ENCODE measurements around the gene PARP3.

The PARP3 gene

DNA sequence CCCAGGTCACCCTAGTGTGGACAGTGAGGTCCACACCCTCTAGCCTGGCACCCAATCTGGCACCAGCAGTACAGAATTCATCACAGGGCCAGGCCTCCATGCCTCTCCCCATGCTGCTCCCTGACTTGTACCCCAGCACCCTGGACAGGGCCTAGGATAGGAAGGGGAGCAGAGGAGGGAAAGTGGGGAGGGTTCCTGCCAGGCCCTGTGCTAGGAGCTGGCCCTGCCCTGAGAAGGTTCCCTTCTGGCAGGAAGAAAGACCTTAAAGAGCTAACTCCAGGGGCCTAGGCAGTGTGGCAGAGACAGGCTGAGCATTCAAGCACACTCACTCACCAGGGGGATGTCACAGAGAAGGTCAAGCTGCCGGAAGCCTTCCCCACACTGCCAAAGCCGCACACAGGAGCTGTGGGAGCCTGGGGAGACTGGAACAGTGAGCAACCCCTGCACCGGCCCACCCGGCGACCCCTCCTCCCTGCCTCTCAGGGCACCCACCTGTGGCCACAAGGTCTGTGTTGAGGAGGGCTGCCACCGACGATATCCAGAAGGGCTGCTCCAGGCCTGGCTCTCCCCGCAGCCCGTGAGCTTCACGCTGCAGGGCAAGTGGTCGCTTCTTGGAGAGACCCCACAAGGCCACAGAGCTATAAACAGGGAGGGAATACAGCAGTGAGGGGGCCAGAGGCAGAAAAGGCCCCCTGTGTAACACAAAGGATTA, 7.9 kb upstream of the PARP3 start:
- no peak for DNase-seq (ENCODE audit: low spot score)

DNA sequence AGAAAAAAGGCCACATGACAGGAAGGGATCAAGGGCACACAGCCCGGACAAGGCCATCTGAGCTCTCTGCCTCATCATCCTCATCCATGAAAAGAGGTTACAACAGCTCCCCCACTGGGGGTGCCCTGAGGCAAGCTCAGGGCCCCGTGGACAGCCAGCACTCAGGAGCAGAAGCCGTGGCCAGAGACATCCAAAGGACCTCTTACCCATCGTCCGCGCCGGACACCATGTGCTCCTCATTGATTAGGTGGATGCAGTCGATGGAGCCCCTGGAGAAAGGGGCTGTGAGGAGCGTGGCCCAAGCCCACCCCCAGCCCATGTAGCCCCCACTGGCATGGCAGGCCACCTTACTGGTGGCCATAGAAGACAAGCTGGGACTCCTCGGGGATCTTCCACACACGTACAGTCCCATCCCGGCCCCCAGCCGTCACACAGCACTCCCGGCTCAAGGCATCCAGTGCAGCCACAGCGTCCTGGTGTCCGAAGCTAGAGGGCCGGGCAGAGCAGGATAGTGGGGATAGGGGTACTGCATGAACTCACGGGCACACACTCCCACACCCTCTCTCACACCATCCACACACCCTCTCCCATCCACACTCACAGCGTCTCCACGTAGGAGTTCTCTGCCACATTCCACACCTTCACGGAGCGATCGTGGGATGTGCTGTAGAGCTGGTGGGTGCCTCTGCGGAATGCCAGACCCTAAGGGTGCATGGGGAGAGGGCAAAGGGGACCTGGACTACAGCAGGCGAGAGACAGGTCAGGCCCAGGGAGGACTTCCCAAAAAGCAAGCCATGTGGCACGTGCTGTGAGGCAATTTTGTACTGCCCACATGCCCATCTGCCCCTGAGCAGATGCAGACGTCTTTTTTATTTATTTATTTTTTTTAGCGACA, 6.9 kb upstream of the PARP3 start:
- DNase-seq (ENCODE audit: low spot score), result no peak

DNA sequence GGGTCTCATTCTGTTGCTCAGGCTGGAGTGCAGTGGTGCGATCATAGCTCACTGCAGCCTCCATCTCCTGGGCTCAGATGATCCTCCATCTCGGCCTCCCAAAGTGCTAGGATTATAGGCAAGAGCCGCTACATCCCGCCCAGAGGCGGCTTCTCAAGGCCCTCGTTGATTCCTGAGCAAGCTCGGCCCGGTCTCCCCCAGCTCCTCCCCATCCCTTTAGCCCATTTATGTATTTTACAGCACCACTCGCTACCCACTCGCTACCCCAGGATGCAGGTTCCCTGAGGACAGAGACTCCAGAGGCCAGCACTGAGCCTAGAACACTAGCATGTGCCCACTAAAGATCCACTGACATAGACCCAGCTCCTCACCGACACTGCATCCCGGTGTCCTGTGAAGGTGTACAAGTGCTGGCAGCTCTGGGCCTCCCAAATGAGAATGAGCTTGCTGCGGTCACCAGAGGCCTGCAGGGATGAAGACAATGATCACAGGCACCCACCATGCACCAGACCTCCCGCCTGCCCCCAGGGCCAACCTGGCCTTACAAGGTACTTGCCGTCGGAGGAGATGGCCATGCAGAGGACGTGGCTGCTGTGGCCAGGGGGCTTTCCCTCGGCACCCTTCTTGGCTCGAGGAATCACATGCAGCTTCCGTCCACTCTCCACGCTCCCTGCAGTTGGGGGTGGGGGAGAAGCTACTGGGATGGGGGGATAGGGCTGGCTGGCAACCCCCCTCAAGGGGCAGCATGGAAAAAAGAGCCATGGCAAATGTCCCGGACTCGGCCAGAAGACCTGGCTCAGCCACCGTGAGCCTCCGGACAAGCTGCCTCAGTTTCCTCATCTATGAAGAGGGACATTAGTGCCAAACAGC, 6.0 kb upstream of the PARP3 start:
- no peak for DNase-seq (ENCODE audit: low spot score)

DNA sequence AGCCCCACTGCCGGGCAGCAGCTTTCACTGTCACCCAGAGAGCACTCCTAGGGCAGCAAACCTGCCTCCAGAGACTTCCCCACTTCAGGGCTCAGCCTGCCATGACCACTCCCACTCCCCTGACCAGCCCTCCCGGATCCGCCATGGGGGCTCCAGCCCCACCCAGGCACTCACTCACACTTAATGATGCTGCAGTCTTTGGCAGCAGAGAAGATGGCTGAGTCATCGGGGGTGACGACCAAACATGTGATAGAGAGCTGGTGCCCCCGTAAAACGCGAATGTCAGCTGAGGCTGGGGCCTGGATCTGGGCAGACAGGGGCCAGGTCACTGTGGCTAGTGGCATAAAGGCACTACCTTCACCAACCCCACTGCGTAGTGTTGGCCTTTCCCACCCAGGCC, 5.1 kb upstream of the PARP3 start:
- no peak for DNase-seq (ENCODE audit: low spot score)

DNA sequence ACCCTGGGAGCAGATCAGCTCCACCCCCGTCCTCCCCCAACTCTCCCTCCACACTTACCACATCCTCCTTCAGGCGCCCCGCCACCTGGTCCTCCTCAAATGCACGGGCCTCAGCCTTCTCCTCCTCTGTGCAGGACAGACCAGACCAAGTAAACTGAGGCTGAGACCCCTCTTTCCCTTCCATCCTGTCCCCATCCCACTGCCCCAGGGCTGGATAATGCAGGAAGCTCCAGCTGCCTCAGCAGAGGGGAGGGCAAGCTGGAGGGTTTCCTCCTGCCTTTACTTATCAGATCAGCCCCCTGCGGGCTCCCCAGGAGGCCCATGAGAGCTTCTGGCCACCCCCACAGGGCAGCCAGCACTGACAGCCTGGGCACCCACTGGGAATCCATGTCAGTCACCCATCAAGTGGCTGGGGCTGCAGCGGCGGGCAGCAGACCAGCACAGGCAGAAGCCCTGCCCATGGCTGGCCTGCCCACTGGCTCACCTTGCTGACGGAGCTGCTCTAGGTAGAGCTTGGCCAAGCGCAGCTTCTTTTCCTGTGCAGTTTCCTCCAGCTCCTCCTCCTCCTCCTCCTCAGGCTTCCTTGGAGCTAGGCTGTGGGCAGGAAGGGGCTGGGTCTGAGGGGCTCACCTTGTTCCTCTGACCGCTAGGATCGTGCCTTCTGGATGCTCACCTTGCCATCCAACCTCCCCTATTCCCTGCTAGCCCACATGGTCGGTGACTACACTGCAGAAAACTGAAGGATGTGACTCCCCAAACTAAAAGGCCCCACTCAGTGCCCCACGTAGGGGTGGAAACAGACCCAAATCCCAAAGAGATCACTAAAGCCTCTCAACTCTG, 4.3 kb upstream of the PARP3 start:
- no peak for DNase-seq (ENCODE audit: low spot score)

DNA sequence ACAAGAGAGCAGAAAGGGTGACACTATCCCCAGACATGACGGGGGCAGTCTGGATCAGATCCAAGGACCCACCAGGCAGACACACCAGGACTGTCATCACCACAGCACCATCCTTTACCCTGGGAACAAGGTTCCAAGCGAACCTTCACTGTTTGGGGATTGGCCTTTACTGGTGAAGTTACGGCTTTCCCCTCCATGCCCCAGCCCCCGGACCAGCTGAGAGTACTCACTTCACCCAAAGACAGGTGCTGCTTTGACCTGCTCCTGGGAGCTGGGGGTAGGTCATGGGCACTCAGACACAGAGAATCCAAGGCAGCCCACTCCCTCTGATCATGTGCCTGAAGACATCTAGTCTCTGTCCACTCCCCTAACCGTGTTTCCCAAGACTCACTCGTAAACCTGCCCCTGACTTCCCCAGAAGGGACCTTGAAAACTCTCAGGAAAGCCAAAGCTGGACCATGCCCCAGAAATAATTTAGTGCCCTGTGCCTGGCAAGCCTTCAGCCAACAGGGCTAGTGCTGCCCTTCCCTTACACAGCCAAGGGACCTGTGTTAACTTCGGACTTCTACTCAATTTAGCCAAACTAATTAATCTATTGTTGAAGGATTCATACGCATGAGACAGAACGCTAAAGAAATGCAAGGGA, 3.3 kb upstream of the PARP3 start:
- no peak for DNase-seq (ENCODE audit: low spot score)

DNA sequence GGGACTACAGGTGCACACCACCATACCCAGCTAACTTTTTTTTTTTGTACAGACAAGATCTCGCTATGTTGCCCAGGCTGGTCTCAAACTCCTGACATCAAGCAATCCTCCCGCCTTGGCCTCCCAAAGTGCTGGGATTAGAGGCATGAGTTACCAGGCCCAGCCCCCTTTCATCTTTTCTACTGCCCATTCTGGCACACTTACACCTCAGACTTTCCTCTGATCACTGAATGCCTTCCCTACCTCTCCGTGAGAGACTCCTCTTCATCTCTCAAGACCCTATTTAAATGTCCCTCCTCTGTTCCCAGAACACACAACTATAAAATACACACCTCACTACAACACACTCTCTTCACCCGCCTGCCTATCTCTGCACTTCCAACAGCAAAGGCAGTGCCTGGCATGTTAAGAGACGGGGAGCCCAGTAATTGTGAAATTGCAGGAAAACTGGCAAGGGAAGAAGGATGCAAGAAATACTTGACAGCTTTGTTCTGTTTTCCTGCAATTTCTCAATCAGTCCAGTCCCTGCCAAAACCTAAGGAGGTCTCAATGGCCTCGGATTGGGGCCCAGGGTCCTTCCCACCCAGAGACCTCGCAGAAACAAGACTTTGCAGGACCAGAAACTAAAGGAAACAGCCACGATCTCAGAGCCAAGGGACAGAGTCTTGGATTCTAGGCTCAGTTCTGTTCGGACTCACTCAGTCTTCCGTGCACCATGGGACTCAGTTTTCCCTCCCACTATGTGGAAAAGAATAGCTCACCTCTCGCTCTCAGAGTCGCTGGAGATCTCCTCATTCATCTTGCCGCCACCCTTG, 1.3 kb upstream of the PARP3 start:
- no peak for DNase-seq (ENCODE audit: low spot score)

DNA sequence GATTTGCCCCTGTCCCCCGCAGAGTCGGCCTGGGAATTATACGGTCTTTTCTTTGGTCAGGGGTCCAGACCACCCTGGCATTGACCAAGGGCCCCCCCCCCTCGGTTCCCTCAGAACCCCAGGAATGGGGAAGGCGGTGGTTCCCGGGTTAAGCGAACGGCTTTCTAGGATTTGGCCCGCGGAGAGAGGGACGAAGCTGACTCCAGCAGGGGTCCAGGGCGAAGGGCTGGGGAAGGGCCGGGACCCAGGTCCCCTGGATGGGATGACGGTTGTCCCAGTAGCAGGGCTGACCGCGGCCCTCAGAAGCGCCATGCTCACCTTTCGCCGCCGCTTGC, 733 bp upstream of the PARP3 start:
- DNase-seq (ENCODE audit: low spot score), result no peak

DNA sequence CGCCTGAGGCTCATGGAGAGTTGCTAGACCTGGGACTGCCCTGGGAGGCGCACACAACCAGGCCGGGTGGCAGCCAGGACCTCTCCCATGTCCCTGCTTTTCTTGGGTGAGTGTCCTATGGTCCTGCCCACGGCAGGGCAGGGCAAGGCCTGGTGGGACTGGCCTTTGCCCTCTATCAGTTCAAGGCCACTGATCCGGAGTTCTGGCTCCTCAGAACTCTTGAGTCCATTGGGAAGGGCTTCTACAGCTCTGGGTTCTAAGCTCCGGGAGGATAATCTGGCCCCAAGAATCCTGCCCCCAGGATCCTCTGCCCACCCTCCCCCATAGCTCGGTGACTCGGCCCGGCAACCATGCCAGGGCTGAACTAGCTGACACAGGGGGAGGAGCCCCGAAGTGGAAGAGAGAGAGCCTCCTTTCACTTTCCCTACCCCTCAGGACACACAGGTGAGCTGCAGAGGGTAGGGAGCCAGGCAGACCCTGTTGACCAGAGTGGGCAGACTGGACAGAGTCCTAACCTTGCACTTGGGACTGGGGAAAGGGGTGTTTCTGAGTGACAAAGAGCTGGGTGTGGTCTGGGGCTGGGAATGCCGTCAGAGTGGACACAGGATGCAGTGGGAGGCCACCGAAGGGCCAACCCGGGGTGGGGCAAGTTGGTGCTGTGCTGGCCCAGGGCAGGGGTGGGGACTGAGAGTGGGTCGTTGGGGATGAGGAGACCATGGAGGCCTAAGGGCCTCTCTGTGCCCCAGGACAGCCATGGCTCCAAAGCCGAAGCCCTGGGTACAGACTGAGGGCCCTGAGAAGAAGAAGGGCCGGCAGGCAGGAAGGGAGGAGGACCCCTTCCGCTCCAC, 664 bp downstream of the PARP3 start:
- DNase-seq (ENCODE audit: low spot score), result peak; percentile 60

DNA sequence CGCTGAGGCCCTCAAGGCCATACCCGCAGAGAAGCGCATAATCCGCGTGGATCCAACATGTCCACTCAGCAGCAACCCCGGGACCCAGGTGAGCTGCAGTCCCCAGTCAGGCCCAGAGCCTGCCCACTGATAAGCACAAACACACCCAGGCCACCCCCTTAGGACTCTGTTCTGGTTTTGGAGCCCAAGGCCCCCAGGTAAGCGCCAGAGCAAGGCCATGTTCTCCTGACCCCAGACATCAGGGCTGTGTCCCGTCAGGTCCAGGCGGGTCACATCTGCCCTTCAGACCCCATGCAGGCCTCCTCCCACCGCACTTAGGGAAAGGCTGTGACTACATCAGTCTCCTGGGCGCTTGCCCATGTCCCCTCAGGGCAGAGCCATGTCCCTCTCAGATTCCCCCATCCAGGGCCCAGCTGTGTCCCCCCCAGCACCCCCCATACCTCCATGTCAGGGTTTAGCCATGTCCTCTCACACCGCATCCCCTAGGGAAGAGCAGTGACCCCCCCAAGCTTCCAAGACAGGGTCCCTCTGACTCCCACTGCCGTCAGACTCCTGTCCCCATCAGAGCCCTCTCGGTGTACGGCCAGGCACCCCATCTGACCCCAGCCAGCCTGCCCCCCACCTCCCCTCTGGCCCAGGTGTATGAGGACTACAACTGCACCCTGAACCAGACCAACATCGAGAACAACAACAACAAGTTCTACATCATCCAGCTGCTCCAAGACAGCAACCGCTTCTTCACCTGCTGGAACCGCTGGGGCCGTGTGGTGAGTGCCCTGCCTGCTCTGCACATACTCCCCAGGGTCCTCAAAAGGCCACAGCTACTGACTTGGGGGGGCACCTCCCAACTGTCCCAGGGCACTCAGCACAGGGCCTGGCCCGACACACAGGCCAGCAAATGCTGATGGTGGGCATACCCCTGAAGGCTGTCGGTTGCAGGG, 1.6 kb downstream of the PARP3 start:
- DNase-seq (ENCODE audit: low spot score), result no peak

DNA sequence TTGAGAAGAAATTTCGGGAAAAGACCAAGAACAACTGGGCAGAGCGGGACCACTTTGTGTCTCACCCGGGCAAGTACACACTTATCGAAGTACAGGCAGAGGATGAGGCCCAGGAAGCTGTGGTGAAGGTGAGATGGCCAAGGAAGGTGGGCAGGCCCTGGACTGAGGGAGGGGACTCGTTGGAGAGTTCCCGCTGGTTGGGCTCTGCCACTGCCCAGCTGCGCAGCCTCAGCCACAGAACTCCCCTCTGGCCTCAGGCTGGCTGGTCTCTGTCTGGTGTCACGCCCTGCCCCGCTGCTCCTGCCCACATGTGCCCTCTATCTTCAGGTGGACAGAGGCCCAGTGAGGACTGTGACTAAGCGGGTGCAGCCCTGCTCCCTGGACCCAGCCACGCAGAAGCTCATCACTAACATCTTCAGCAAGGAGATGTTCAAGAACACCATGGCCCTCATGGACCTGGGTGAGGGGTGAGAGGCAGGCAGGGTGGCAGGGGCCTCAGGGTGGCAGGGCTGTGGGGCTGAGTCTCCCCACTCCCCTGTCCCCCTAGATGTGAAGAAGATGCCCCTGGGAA, 2.4 kb downstream of the PARP3 start:
- DNase-seq (ENCODE audit: low spot score), result no peak

DNA sequence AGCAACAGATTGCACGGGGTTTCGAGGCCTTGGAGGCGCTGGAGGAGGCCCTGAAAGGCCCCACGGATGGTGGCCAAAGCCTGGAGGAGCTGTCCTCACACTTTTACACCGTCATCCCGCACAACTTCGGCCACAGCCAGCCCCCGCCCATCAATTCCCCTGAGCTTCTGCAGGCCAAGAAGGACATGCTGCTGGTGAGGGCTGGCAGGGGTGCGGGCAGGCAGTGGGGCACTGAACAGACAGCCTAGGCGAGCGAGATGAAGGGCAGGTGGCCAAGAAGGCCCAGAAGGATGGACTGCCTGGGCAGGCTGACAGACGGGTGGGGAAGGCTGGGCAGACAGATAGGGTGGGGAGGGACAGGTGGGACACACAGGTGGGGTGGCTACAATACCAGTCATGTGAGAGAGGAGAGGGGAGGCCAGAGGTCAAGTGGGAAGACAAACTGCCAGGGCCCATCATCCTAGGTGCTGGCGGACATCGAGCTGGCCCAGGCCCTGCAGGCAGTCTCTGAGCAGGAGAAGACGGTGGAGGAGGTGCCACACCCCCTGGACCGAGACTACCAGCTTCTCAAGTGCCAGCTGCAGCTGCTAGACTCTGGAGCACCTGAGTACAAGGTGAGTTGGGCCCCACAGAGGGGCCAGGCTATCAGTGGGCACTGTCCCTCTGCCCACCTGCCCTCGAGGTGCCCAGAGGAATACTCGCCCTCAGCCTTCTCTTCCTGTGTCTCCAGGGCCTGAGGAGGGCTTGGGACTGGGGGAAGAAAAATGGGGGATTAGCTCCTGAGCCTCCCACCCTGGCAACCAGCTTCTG, 3.1 kb downstream of the PARP3 start:
- no peak for DNase-seq (ENCODE audit: low spot score)

DNA sequence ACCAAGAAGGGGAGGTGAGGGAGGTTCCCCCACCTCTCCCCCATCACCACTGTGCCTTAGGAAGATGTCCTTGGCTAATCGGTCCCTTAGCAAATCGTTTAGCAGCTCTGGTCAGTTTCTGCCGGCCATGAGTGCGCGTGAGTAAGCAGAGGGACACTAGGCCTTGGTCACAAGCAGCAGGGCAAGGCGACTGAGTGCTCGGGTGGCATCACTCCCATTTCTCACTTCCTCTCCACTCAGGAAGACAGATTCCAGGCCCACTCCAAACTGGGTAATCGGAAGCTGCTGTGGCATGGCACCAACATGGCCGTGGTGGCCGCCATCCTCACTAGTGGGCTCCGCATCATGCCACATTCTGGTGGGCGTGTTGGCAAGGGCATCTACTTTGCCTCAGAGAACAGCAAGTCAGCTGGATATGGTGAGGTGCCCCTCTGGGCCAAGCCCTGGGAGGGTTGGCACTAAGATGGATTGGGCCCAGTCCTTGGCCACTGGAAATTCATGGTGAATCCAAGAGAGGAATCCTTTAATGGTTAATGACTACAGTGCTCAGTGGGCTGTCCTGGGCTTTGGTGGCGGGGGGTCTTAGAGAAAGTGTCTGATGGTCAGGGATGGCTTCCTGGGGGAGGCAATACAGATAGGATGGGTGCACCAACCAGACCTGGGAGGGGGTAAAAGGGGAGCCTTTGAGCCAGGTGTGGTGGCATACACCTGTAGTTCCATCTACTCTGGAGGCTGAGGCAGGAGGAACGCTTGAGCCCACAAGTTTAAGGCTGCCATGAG, 4.0 kb downstream of the PARP3 start:
- no peak for DNase-seq (ENCODE audit: low spot score)

DNA sequence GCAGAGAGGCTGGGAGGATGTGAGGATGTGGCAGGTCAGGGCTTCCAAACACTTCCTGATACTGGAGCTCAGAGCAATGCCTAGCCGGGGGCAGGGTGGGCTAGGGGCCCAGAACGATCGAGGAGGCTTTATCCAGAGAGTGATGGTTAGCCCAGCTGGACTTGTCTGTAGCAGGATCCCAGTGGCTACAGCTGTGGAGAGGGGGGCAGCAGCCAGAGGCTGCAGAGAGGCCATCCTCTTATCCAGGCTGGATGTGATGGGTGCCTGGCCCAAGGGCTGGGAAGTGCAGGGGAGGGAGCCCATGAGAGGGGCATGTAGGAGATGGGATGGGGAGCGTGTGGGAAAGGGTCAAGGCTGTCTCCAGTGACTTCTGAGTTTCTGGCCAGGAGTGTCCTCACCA, 4.6 kb downstream of the PARP3 start:
- DNase-seq (ENCODE audit: low spot score), result no peak

DNA sequence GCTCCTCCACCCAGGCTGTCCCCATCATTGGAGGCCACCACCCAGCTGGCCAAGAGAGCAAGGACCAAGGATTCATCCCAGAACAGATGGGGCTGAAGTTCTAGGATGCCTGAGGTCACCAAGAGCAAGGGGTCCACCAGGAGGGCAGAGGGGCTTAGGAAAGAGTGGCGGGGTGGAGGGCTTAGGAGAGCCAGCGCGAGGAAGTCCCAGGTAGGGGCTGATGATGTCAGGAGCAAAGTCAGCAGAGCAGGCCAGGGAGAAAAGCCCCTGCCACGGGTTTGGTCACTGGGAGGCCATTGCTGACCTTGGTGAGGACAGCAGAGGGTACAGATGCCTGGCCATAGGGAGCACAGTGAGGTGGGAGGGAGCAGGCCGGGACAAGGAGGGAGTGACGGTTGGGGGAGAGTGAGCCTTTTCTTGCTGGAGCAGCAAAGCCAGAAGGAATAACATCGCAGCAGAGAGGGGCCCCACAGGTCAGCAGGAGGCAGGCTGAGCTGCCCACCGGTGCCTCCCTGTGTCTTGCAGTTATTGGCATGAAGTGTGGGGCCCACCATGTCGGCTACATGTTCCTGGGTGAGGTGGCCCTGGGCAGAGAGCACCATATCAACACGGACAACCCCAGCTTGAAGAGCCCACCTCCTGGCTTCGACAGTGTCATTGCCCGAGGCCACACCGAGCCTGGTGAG, 5.2 kb downstream of the PARP3 start:
- DNase-seq (ENCODE audit: low spot score), result no peak
